ENCODE data around the gene SGO2.

DNA sequence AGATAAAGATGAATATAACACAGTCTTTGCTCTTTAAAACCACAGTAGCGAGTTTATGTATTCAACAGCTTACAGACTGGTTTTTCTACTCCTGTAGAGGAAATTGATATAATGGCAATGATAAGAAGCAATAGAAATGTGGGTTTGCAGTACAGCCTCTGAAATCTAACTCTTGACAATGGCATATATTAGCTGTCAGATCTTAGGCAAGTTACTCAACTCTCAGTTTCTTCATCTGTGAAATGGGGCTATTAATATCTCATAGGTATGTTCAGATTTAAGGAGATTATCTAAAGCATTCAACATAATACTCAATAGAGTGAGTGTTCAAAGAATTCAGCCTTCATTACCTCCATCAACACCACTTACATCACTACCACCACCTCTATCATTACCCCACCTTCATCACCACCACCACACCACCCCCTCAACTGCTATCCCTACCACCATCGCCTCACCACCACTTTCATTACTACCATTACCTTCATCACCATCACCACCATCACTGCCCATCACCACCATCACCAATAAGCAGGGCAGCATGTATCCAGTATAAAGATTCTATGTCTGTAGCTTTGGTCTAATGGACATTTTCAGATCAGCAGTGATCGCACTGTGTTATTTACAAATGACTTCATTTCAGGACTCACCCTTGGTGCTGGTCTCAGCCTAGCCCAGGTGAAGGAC is 82.5 kb downstream of the SGO2 start:
- no peak for TF ChIP-seq CTCF (IDR thresholded peaks at IDR 0.05; ENCODE audit: extremely low read depth in 1 of 2, insufficient read depth in 1 of 2, low read depth in 1 of 2, low read length in 2 of 2)
- TF ChIP-seq, protein P1, sequence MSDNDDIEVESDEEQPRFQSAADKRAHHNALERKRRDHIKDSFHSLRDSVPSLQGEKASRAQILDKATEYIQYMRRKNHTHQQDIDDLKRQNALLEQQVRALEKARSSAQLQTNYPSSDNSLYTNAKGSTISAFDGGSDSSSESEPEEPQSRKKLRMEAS (IDR thresholded peaks at IDR 0.05; ENCODE audit: insufficient read depth, insufficient read length), result no peak
- no peak for TF ChIP-seq JUN (IDR thresholded peaks at IDR 0.05; ENCODE audit: borderline replicate concordance, insufficient read depth, insufficient read length, low read depth)
- TF ChIP-seq POLR2A (IDR thresholded peaks at IDR 0.05; ENCODE audit: low read depth, low read length), result no peak
